ENCODE data around the gene GPR82. TPM values are rescaled to one million over a fixed set of nuclear protein-coding genes. Genes with fewer than 3 reads are reported as not detected.
A peak's percentile ranks its signal among the peaks of the same experiment; 100 is the strongest.

Gene GPR82
- total RNA-seq, 5 donors from 2014 or later (not counting 1 experiment from before 2014, with no cell fraction given): 0.07 to 0.22 (median 0.15) TPM; not detected in 2

DNA sequence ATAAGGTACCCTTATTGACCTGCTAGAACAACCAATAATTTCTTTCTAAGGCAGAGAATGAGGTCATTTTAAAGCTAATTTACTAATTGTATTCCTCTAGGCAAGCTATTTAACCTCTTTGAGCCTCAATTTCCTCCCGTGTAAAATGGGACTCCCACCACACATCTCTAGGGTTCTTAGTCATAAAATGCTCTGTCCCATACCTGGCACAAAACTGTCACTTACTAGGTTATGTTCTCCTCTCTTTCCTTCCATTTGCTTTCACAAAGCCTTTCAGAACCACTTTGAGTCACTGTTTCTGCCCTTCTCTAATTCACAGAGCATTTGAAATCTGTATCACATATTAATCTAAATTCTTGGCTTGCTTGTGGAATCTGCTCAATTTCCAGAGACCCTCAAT, 2.4 kb upstream of the GPR82 start:
- Mint-ChIP-seq H3K9me3 (peaks cover 4 to 10% (median 7%) of the 10 kb centered on the region in 3 donors), H3K36me3 (peaks cover 43% of the 10 kb centered on the region), H3K4me1 (peaks cover 19 to 50% (median 37%) of the 10 kb centered on the region in 3 donors), H3K27ac (peak overlapping the region in 1 of 2 donors; percentile 51), H3K4me3 (no peak overlapping the region), H3K27me3 (peaks cover 0 to 4% of the 10 kb centered on the region in 2 donors)
- DNase-seq: no peak
- Histone ChIP-seq H3K9me3 (no peaks in the 10 kb centered on the region), H3K4me1 (ENCODE audit: control insufficient read depth in 1 of 2, extremely low read depth in 1 of 2, insufficient read depth in 2 of 2, low read length in 2 of 2) (peaks cover 2 to 27% of the 10 kb centered on the region in 2 experiments), H3K27ac (ENCODE audit: low read length) (no peak overlapping the region), H3K36me3 (ENCODE audit: control insufficient read depth in 2 of 2, extremely low read depth in 1 of 2, insufficient read depth in 1 of 2, low read length in 1 of 2) (peaks cover 0 to 4% of the 10 kb centered on the region in 2 donors), H3K4me3 (ENCODE audit: control insufficient read depth in 1 of 2, extremely low read depth in 1 of 2, low read length in 1 of 2) (no peak overlapping the region), H3K27me3 (replicated peaks in 1 of 2; ENCODE audit: control insufficient read depth in 2 of 2, extremely low read depth in 1 of 2, insufficient read depth in 2 of 2, low read length in 1 of 2) (no peaks in the 10 kb centered on the region)
- ChIA-PET POLR2A (no interaction called here), CTCF (no interaction called here)
- 40% methylated on average over 1 of the region's 1 CpG for WGBS (ENCODE audit: insufficient coverage)
- no peak for ATAC-seq (replicated peaks in 1 of 4)

DNA sequence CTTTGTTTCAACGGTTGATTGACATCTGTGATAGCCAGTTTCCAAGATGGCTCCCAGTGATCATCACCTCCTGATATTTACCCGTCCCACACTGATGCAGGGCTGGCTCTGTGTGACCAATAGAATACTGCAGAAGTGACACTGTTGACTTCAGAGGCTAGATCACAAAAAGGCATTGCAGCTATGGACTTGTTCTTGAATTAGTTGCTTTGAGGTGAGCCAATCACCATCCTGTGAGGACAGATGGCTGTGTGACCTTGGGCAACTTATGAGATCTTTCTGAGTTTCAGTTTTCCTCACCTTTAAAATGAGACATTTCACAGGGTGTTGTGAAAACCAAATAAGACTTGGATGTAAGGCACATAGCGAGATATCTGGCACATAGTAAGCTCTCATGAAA, 1.8 kb upstream of the GPR82 start:
- ChIA-PET POLR2A (no interaction called here), CTCF (interaction anchor here in 1 of 2 donors (0.6 kb wide), 1 partner anchor 664 kb away, joined by 6 read pairs; no protein-coding TSS in a partner anchor)
- Mint-ChIP-seq H3K27me3 (peaks cover 0 to 4% of the 10 kb centered on the region in 2 donors), H3K27ac (peak overlapping the region in 1 of 2 donors; percentile 6), H3K36me3 (peaks cover 40% of the 10 kb centered on the region), H3K4me1 (peaks cover 12 to 46% (median 30%) of the 10 kb centered on the region in 3 donors), H3K9me3 (peaks cover 2 to 6% (median 4%) of the 10 kb centered on the region in 3 donors), H3K4me3 (no peak overlapping the region)
- peaks cover 0 to 4% of the 10 kb centered on the region in 2 donors for H3K36me3 ChIP-seq (ENCODE audit: control insufficient read depth in 2 of 2, extremely low read depth in 1 of 2, insufficient read depth in 1 of 2, low read length in 1 of 2)
- H3K27me3 ChIP-seq (replicated peaks in 1 of 2; ENCODE audit: control insufficient read depth in 2 of 2, extremely low read depth in 1 of 2, insufficient read depth in 2 of 2, low read length in 1 of 2): no peaks in the 10 kb centered on the region
- DNase-seq: no peak
- no peak for ATAC-seq (replicated peaks in 1 of 4)
- WGBS (ENCODE audit: insufficient coverage): 100% methylated on average over 1 of the region's 3 CpGs
- H3K9me3 ChIP-seq: no peaks in the 10 kb centered on the region
- H3K4me1 ChIP-seq (ENCODE audit: control insufficient read depth in 1 of 2, extremely low read depth in 1 of 2, insufficient read depth in 2 of 2, low read length in 2 of 2): peaks cover 2 to 22% of the 10 kb centered on the region in 2 experiments
- no peak overlapping the region for H3K4me3 ChIP-seq (ENCODE audit: control insufficient read depth in 1 of 2, extremely low read depth in 1 of 2, low read length in 1 of 2)
- no peak overlapping the region for H3K27ac ChIP-seq (ENCODE audit: low read length)

DNA sequence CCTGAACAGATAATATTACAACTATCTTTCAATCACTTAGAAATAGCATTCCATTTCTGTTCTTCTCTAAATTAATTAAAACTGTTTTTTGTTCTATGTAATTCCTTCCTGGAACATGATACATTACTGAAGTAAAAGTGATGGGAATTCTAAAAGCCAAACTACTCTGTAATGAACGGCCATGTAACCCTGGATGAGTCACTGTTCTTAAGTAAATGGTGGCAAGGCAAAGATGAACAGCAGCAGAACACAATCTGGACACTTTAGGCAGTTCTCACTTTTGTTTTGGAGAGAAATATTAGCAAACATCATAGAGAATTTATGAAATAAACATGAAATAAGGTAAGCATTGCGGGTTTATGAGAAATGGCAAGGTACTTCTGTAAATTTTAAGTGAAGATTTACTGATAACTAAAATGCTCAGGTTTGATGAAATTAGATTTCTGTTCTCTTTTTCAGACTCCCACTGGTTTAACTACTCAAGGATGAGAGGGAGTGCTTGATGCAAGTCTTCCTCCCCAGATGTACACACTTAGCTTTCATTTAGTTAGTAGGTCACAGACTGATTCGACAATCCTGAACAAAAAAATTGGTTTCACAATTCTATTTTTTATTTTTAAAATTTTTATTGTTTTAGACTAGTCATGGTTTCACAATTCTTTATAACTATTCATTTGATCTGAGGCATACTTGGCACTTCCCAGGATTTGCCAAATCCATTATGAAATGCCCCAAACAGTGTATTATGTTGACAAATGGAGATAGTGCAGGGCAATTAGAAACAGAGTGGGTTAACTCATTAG, 964 bp upstream of the GPR82 start:
- H3K4me1 Mint-ChIP-seq: peaks cover 12 to 45% (median 30%) of the 10 kb centered on the region in 3 donors
- POLR2A ChIA-PET: no interaction called here
- no CpG with 5 or more reads among the region's 3 CpGs for WGBS (ENCODE audit: insufficient coverage)

DNA sequence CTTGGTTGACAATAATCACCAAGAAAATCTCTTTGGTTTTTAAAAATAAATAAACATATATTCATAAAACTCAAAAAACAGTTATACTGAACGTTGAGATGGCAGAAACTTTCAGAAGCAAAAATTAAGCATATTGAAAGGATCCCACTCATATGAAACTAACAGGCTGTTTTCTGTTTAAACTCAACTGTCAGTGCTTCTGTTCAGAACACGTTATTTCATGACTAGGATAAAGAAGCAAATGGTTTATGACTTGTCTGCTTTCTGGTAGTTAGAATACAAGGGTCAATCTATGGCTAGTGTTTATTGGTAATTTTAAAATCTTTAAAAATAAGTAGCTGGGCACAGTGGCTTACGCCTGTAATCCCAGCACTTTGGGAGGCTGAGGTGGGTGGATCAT, 4.1 kb downstream of the GPR82 start:
- no peak for ATAC-seq (replicated peaks in 1 of 4)
- Mint-ChIP-seq H3K27ac (no peak overlapping the region), H3K36me3 (peaks cover 10% of the 10 kb centered on the region), H3K4me1 (peaks cover 0 to 21% (median 13%) of the 10 kb centered on the region in 3 donors), H3K4me3 (no peak overlapping the region), H3K27me3 (no peaks in the 10 kb centered on the region), H3K9me3 (no peaks in the 10 kb centered on the region)
- Histone ChIP-seq H3K4me1 (ENCODE audit: control insufficient read depth in 1 of 2, extremely low read depth in 1 of 2, insufficient read depth in 2 of 2, low read length in 2 of 2) (peaks cover 2% of the 10 kb centered on the region in 2 experiments), H3K4me3 (ENCODE audit: control insufficient read depth in 1 of 2, extremely low read depth in 1 of 2, low read length in 1 of 2) (no peak overlapping the region), H3K27me3 (replicated peaks in 1 of 2; ENCODE audit: control insufficient read depth in 2 of 2, extremely low read depth in 1 of 2, insufficient read depth in 2 of 2, low read length in 1 of 2) (no peaks in the 10 kb centered on the region), H3K36me3 (ENCODE audit: control insufficient read depth in 2 of 2, extremely low read depth in 1 of 2, insufficient read depth in 1 of 2, low read length in 1 of 2) (no peaks in the 10 kb centered on the region), H3K27ac (ENCODE audit: low read length) (no peak overlapping the region), H3K9me3 (no peaks in the 10 kb centered on the region)
- ChIA-PET CTCF (no interaction called here), POLR2A (no interaction called here)
- WGBS (ENCODE audit: insufficient coverage): no CpG with 5 or more reads among the region's 3 CpGs
- DNase-seq: no peak

More for the DNA sequence above, 964 bp upstream of the GPR82 start:
- ATAC-seq (replicated peaks in 1 of 4): no peak
- no peaks in the 10 kb centered on the region for H3K9me3 ChIP-seq
- no peak for DNase-seq
- H3K4me1 ChIP-seq (ENCODE audit: control insufficient read depth in 1 of 2, extremely low read depth in 1 of 2, insufficient read depth in 2 of 2, low read length in 2 of 2): peaks cover 2 to 22% of the 10 kb centered on the region in 2 experiments
- Mint-ChIP-seq H3K27ac (no peak overlapping the region), H3K9me3 (peaks cover 0 to 4% (median 4%) of the 10 kb centered on the region in 3 donors), H3K27me3 (peaks cover 0 to 4% of the 10 kb centered on the region in 2 donors), H3K4me3 (no peak overlapping the region), H3K36me3 (peaks cover 42% of the 10 kb centered on the region)
- H3K27ac ChIP-seq (ENCODE audit: low read length): peak overlapping the region; percentile 23
- no peak overlapping the region for H3K4me3 ChIP-seq (ENCODE audit: control insufficient read depth in 1 of 2, extremely low read depth in 1 of 2, low read length in 1 of 2)
- CTCF ChIA-PET: interaction anchor here in 1 of 2 donors (0.5 to 0.6 kb wide), 2 partner anchors 17 to 664 kb away, joined by 6 read pairs; no protein-coding TSS in a partner anchor
- no peaks in the 10 kb centered on the region for H3K27me3 ChIP-seq (replicated peaks in 1 of 2; ENCODE audit: control insufficient read depth in 2 of 2, extremely low read depth in 1 of 2, insufficient read depth in 2 of 2, low read length in 1 of 2)
- H3K36me3 ChIP-seq (ENCODE audit: control insufficient read depth in 2 of 2, extremely low read depth in 1 of 2, insufficient read depth in 1 of 2, low read length in 1 of 2): peaks cover 0 to 4% of the 10 kb centered on the region in 2 donors

DNA sequence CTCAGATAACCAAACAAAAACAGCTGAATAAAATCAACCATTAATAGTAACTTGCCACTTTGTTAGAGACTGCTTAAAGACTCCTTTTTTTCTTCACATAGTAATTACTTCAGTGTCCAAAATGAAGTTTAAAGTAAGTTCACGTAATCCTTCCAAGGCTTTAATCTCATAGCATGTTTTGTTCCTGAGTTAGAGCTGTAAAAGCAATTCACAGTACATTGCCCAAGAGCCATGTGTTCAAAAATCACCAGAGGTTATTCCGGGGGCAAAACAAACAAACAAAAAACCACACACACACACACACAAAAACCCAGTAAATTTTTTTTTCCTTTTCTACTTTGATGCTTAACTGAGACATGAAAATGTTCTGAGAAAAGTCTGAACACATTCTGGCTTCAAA, 6.1 kb downstream of the GPR82 start:
- CTCF ChIA-PET: no interaction called here
- Mint-ChIP-seq H3K27me3 (no peaks in the 10 kb centered on the region), H3K4me1 (peaks cover 0 to 17% (median 7%) of the 10 kb centered on the region in 3 donors), H3K4me3 (no peak overlapping the region), H3K27ac (no peak overlapping the region), H3K36me3 (peaks cover 10% of the 10 kb centered on the region), H3K9me3 (no peaks in the 10 kb centered on the region)
- H3K27ac ChIP-seq (ENCODE audit: low read length): no peak overlapping the region
- WGBS (ENCODE audit: insufficient coverage): no CpG with 5 or more reads among the region's 2 CpGs
- POLR2A ChIA-PET: no interaction called here
- no peaks in the 10 kb centered on the region for H3K27me3 ChIP-seq (replicated peaks in 1 of 2; ENCODE audit: control insufficient read depth in 2 of 2, extremely low read depth in 1 of 2, insufficient read depth in 2 of 2, low read length in 1 of 2)
- H3K4me3 ChIP-seq (ENCODE audit: control insufficient read depth in 1 of 2, extremely low read depth in 1 of 2, low read length in 1 of 2): no peak overlapping the region
- H3K9me3 ChIP-seq: no peaks in the 10 kb centered on the region
- H3K4me1 ChIP-seq (ENCODE audit: control insufficient read depth in 1 of 2, extremely low read depth in 1 of 2, insufficient read depth in 2 of 2, low read length in 2 of 2): peaks cover 2 to 6% of the 10 kb centered on the region in 2 experiments
- no peaks in the 10 kb centered on the region for H3K36me3 ChIP-seq (ENCODE audit: control insufficient read depth in 2 of 2, extremely low read depth in 1 of 2, insufficient read depth in 1 of 2, low read length in 1 of 2)
- ATAC-seq (replicated peaks in 1 of 4) (no peak), DNase-seq (no peak)

DNA sequence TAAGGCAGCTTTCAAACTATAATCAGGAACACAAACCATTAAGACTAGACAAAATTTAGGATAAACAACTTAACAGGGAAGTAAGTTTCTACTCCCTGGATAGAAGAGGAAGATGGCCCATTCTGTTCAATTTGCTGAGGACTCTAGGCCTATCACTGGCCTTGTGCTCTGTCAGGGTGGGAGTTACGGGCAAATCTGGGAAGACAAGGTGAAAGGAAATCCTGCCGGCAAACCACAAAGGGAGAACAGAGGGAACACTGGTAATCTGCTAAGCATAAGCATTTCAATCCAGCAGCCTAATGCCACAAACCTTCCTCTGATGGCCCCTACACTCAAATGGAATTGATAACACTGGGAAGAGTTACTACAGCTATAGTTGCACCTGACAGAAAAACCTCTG, 8.3 kb downstream of the GPR82 start:
- H3K27ac ChIP-seq (ENCODE audit: low read length): no peak overlapping the region
- no peak for ATAC-seq (replicated peaks in 1 of 4)
- no peaks in the 10 kb centered on the region for H3K9me3 ChIP-seq
- ChIA-PET POLR2A (no interaction called here), CTCF (no interaction called here)
- no peaks in the 10 kb centered on the region for H3K9me3 Mint-ChIP-seq
- H3K27me3 Mint-ChIP-seq: peaks cover 0 to 8% of the 10 kb centered on the region in 2 donors
- H3K4me3 ChIP-seq (ENCODE audit: control insufficient read depth in 1 of 2, extremely low read depth in 1 of 2, low read length in 1 of 2): no peak overlapping the region
- H3K4me3 Mint-ChIP-seq: no peak overlapping the region
- H3K36me3 ChIP-seq (ENCODE audit: control insufficient read depth in 2 of 2, extremely low read depth in 1 of 2, insufficient read depth in 1 of 2, low read length in 1 of 2): no peaks in the 10 kb centered on the region
- WGBS (ENCODE audit: insufficient coverage): no CpG with 5 or more reads among the region's 2 CpGs
- H3K27ac Mint-ChIP-seq: no peak overlapping the region
- peaks cover 6 to 8% of the 10 kb centered on the region in 2 experiments for H3K4me1 ChIP-seq (ENCODE audit: control insufficient read depth in 1 of 2, extremely low read depth in 1 of 2, insufficient read depth in 2 of 2, low read length in 2 of 2)
- H3K36me3 Mint-ChIP-seq: peaks cover 11% of the 10 kb centered on the region
- no peaks in the 10 kb centered on the region for H3K27me3 ChIP-seq (replicated peaks in 1 of 2; ENCODE audit: control insufficient read depth in 2 of 2, extremely low read depth in 1 of 2, insufficient read depth in 2 of 2, low read length in 1 of 2)
- DNase-seq: no peak
- H3K4me1 Mint-ChIP-seq: peaks cover 5 to 23% (median 10%) of the 10 kb centered on the region in 3 donors
